ENCODE results near the gene SAMD14. TPM values are rescaled to one million over a fixed set of nuclear protein-coding genes. Genes with fewer than 3 reads are reported as not detected.

Gene SAMD14
- total and polyA plus RNA-seq, 2 of the 4 experiments (the other 2 are of a cell fraction), result 1.4 to 6.2 TPM

DNA sequence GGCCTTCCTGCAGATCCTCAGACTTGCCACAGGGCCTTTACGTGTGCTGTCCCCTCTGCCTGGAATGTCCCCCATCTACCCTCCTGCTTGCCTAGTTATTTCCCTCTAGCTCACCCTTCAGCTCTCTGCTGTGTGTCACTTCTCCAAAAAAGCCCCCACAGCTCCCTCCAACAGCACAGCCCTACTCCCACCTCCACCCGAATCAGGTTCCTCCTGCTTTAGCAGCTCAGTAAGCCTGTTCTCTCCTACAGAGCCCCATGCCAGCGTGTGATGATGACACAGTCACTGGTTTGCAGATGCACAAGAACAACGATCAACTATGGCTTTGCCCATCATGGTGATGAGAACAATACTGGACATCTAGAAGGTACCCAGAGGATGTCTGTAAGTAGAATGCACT lies 7.1 kb upstream of the SAMD14 start:
- H3K9me1 ChIP-seq (ENCODE audit: insufficient read depth, low read length), result peaks cover 4% of the 10 kb centered on the region
- ATAC-seq (ENCODE audit: low read depth) (no peak), DNase-seq (no peak)
- H3K23ac ChIP-seq (ENCODE audit: low read depth, low read length), result no peak overlapping the region
- H2AK9ac ChIP-seq (replicated peaks; ENCODE audit: low read depth, low read length, poor library complexity), result no peak overlapping the region
- H3K4ac ChIP-seq (ENCODE audit: low read depth, low read length), result no peak overlapping the region
- no peak overlapping the region for H2AK5ac ChIP-seq (ENCODE audit: low read depth, low read length)
- intact Hi-C loops (cut with micrococcal nuclease), result no loop called here
- H4K91ac ChIP-seq (ENCODE audit: insufficient read depth, low read depth, low read length), result no peak overlapping the region
- TF ChIP-seq POLR2A (IDR thresholded peaks at IDR 0.05; ENCODE audit: low read depth, low read length) (no peak), CEBPB (IDR thresholded peaks at IDR 0.05; ENCODE audit: low read depth, low read length) (no peak), MAFK (IDR thresholded peaks at IDR 0.05; ENCODE audit: low read depth, low read length) (no peak), RFX5 (IDR thresholded peaks at IDR 0.05; ENCODE audit: low read depth, low read length) (no peak), CHD1 (IDR thresholded peaks at IDR 0.05; ENCODE audit: low read depth, low read length) (no peak), MAZ (IDR thresholded peaks at IDR 0.05; ENCODE audit: borderline replicate concordance, low read depth, low read length) (no peak)
- H3K9me3 ChIP-seq (ENCODE audit: control insufficient read depth, insufficient read depth, low read length), result no peaks in the 10 kb centered on the region
- no peak overlapping the region for H3K14ac ChIP-seq (replicated peaks; ENCODE audit: low read depth, low read length)
- ChIA-PET CTCF (interaction anchor here (0.9 kb wide), 1 partner anchor 42 kb away, joined by 3 read pairs; no protein-coding TSS in a partner anchor), POLR2A (ENCODE audit: unreplicated experiment) (no interaction called here)
- H3K9ac ChIP-seq (ENCODE audit: low read depth, low read length), result no peak overlapping the region
- peaks cover 30 to 77% of the 10 kb centered on the region in 2 experiments for H3K79me1 ChIP-seq (ENCODE audit: low read depth in 1 of 2, low read length in 2 of 2)
- no peak overlapping the region for H3K27ac ChIP-seq (ENCODE audit: insufficient read depth, low read length)
- peaks cover 13% of the 10 kb centered on the region for H3K4me1 ChIP-seq (ENCODE audit: control insufficient read depth, insufficient read depth, low read length)
- H3K4me3 ChIP-seq (ENCODE audit: insufficient read depth, low read depth, low read length), result no peak overlapping the region
- peaks cover 63% of the 10 kb centered on the region for H4K20me1 ChIP-seq (ENCODE audit: insufficient read depth, low read length)
- H2AFZ ChIP-seq (replicated peaks; ENCODE audit: low read length, poor library complexity), result no peak overlapping the region
- dilution Hi-C loops (cut with HindIII; ENCODE audit: low sequenced_read_pairs, unreplicated experiment), result no loop called here
- H4K8ac ChIP-seq (ENCODE audit: low read depth in 2 of 2, low read length in 2 of 2), result no peak overlapping the region
- 94% methylated on average over 2 of the region's 4 CpGs; no CpG with 5 or more reads in 1 of the 2 experiments for WGBS, 2 experiments (ENCODE audit: extremely low coverage in 2 of 2, insufficient read length in 1 of 2)
- peaks cover 73% of the 10 kb centered on the region for H3K36me3 ChIP-seq (ENCODE audit: control insufficient read depth, insufficient read depth, low read length)
- no peak overlapping the region for H3K4me2 ChIP-seq (ENCODE audit: low read depth, low read length)
- H4K5ac ChIP-seq (ENCODE audit: low read depth, low read length), result no peak overlapping the region
- H3K56ac ChIP-seq (ENCODE audit: extremely low read depth, insufficient read depth, low read length), result no peak overlapping the region
- no peaks in the 10 kb centered on the region for H3K27me3 ChIP-seq (ENCODE audit: control insufficient read depth, insufficient read depth, low read length)
- no TSS peak for BruUV-seq (replicated peaks)
- no peak overlapping the region for H2BK5ac ChIP-seq (ENCODE audit: low read depth, low read length, poor library complexity, severe bottlenecking)
- H2BK120ac ChIP-seq (ENCODE audit: low read depth, low read length), result no peak overlapping the region
- H3K18ac ChIP-seq (ENCODE audit: low read depth, low read length), result no peak overlapping the region
- no peak overlapping the region for H2BK15ac ChIP-seq (ENCODE audit: low read depth, low read length)
- no peak overlapping the region for H2BK20ac ChIP-seq (ENCODE audit: low read depth, low read length)
- in situ Hi-C loops (cut with MboI; ENCODE audit: low sequenced_read_pairs), result no loop called here
